Activated naive CD8-positive, alpha-beta T cell treated with anti-CD3 and anti-CD28 coated beads, Interleukin-2, amount 50 U/mL, for 24 hours (primary cell): ENCODE measurements around the gene CKS1B.

Source experiments
- ATAC-seq: fragments of 150-1000 bp; cut with Tn5 transposase; one replicate; pipeline ENCODE4 v1.10.0; 2021
- DNase-seq: peaks from one replicate; pipeline ENCODE4 v3.0.0; 2021
- H3K27ac Mint-ChIP-seq: one replicate; pipeline ENCODE4 v1.8.0; 2021; ENCODE audit warnings: mild to moderate bottlenecking, mixed read lengths
- H3K27me3 Mint-ChIP-seq: one replicate; pipeline ENCODE4 v1.8.0; 2021; ENCODE audit warnings: mixed read lengths
- H3K36me3 Mint-ChIP-seq: one replicate; pipeline ENCODE4 v1.8.0; 2021; ENCODE audit warnings: low read depth, mixed read lengths
- H3K4me1 Mint-ChIP-seq: one replicate; pipeline ENCODE4 v1.8.0; 2021; ENCODE audit warnings: mixed read lengths
- H3K4me3 Mint-ChIP-seq: one replicate; pipeline ENCODE4 v1.8.0; 2021; ENCODE audit warnings: mild to moderate bottlenecking, moderate library complexity, mixed read lengths
- H3K9me3 Mint-ChIP-seq: one replicate; pipeline ENCODE4 v1.8.0; 2021; ENCODE audit warnings: mixed read lengths

The CKS1B gene

DNA sequence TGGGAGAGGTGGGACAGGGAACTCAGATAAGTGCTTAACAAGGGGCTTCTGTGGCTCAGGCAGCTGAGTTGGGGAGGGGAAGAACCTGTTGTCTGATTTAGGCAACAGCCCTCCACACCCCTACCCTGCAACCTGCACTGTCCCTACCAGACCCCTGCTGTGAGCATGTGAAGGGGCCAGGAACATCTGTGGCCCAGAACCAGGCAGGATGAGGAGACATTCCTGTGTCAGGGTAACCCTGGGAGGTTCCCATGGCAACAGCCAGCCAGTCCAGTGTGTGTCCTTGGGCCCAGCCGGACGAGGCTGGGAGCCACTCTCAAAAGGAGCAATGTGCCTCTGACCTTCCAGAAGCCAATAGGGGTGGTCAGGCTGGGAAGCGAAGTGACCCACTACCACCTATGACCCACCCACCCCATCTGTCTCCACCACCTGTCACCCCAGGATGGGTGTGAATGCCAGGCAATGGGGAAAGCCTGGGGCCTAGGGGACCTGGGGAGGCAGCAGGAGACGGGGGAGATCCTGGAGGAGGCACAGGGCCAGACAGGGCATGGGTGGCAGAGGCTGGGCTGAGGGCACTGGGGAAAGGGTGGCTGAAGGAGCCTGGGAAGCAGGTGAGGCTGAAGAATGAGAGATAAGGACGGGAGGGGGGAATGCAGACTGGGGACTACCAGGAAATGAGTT, 33.0 kb upstream of the CKS1B start:
- ATAC-seq (no peak), DNase-seq (no peak)
- H3K4me1 Mint-ChIP-seq: peaks cover 72% of the 10 kb centered on the region
- no peaks in the 10 kb centered on the region for H3K9me3 Mint-ChIP-seq
- H3K27ac Mint-ChIP-seq: peak overlapping the region; percentile 87
- H3K27me3 Mint-ChIP-seq: no peaks in the 10 kb centered on the region
- peak overlapping the region; percentile 3 for H3K4me3 Mint-ChIP-seq
- H3K36me3 Mint-ChIP-seq: peaks cover under 1% of the 10 kb centered on the region

DNA sequence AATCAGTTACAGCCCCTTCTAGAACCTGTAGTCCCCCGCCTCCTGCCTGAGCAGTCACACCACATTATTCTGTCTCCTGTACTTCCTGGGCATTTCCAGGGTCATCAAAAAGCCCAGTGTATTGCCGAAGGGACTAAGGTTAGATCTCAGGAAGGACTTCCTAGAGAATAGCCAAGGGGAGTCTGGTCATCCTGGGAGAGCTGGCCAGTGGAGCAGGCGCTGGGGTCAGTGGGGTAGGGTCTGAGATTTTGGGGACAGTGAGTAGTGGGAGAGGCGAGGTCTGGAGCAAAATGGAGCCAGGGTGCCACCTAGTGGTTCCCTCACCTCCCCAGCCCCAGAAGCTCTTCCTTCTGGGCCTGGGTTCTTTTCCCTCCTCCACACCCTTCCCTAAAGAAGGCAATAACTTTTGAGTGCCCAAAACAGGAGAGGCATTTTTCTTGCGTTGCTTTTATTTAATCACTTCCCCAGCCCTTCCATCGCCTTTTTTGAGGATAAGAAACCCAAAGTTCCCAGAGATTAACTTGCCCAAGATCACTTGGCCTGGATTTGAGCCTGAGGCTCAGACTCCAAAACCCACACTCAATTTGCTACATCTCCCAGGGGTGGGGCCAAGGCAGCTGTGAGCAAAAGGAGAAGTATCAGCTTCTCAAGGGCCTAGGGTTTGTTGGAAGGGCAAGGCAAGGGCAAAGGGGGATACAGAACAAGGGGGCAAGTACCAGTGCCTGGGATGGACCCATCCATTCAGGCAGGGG, 30.7 kb upstream of the CKS1B start:
- no peak overlapping the region for H3K4me3 Mint-ChIP-seq
- H3K4me1 Mint-ChIP-seq: peaks cover 53% of the 10 kb centered on the region
- H3K36me3 Mint-ChIP-seq: no peaks in the 10 kb centered on the region
- ATAC-seq: no peak
- peak; percentile 64 for DNase-seq
- H3K27me3 Mint-ChIP-seq: no peaks in the 10 kb centered on the region
- H3K9me3 Mint-ChIP-seq: no peaks in the 10 kb centered on the region
- peak overlapping the region; percentile 21 for H3K27ac Mint-ChIP-seq

DNA sequence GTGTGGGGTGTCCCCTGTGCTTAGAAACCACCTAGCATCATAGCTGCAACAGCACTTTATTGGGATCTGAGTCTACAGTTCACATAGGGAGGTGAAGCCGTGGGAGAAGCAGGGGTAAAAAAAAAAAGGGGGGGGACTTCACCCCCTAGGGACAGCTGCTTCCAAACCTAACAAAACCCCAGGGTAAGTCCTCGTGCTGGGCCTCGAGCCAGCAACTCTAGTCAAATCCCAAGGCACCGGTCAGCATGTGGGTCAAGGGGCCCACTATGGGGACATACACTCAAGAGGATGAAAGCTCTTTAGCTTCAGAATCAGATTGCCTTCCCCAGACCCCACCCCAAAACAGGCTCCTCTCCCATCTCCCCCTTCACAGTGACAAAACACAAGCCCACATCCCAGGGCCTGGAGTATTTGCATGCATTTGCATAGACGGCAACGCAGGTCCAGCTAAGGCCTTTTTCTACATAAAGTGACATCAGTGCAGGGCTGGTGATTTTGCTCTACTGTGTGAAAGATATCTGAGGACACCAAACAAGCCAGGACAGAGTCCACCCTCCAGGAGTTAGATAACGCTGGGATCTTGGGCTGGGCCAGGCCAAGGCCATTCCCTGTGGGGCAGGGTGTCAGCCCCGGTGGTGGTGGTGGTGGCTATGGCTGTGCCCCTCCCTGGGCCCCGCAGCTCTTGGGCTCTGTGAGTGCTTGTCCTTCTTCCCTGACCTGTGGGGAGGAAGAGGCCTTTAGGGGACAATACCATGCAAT, 29.9 kb upstream of the CKS1B start:
- DNase-seq (no peak), ATAC-seq (no peak)
- no peak overlapping the region for H3K27ac Mint-ChIP-seq
- H3K4me3 Mint-ChIP-seq: no peak overlapping the region
- H3K27me3 Mint-ChIP-seq: no peaks in the 10 kb centered on the region
- H3K4me1 Mint-ChIP-seq: peaks cover 50% of the 10 kb centered on the region
- H3K9me3 Mint-ChIP-seq: no peaks in the 10 kb centered on the region
- H3K36me3 Mint-ChIP-seq: no peaks in the 10 kb centered on the region

DNA sequence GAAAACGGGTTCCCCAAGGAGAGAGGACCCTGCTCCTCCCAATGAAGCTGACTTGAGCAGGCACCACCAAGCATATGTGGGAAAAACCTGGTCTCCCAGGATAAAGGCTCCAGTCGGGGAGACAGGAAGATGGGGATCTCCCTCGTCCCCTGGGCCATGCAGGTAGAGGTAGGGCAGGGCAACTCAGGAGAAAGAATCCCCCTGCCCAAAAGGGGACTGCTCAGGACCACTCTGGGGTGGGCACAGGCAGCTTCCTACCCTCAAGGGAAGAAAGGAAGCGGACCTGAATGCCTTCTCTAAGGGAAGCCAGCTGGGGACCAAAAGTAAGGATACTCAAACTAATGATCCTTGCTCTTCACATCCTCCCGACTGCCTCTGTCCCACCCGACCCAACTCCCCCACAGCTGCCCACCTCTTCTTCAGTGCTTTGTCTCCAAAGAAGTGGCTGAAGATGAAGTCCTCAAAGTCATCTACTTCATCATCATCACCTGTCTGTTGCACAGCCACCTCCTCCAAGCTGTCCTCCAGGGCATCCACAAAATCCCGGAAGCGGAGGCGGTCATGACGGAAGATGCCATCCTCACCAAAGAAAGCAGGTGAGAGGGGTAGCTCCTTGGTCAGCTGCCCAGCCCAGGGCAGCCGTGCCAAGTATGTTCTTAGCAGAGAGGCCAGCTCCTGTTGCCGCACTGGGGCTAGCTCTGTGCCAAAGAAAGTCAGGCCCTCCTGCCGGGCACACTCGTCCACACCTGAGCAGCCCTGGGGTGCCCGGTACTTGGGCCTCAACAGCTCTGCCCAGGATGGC, 29.1 kb upstream of the CKS1B start:
- Mint-ChIP-seq H3K4me1 (peaks cover 45% of the 10 kb centered on the region), H3K36me3 (no peaks in the 10 kb centered on the region), H3K27ac (no peak overlapping the region), H3K4me3 (no peak overlapping the region), H3K9me3 (no peaks in the 10 kb centered on the region), H3K27me3 (no peaks in the 10 kb centered on the region)
- ATAC-seq (no peak), DNase-seq (no peak)

DNA sequence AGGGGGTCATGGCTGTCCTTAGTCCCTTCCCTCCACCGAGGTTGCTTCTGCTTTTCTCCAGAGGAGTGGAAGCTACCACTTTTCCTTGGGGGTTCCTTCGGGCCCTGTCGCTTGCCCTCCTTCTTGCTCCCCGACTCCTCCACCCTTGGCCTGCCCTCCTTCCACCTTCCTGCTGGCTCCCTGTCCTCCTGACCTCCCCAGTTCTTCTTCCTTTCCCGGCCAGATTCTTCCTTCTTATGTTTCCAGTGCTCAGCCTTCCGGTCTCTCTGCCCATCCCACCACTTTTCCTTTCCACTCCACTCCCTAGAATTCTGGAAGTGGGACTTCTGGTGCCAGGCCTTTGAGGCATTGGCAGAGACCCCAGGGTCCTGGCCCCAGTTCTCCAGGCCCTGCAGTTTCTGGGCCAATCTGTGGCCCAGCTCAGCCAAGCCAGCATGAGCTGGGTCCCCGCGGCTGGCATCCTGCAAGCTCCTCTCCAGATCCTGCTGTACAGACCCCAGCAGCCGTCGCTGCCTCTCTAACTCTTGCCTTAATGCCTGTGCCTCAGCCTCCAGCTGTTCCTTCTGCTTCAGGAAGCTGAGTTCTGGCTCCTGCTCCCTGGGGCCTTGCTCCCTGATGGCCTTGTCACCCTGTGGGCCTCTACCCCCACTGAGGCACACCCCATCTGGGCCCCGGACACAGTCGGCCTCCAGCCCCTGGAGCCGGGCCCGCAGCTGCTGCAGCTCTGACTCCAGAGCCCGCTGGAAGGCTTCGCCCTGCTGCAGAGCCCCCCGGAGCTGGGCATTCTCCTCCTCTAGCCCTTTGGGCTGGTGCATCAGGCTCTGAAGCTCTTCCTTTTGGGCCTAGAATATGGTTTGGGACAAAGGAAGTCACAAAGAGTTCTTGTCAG, 28.3 kb upstream of the CKS1B start:
- peaks cover 45% of the 10 kb centered on the region for H3K4me1 Mint-ChIP-seq
- no peak overlapping the region for H3K4me3 Mint-ChIP-seq
- ATAC-seq (no peak), DNase-seq (no peak)
- H3K27ac Mint-ChIP-seq: no peak overlapping the region
- no peaks in the 10 kb centered on the region for H3K9me3 Mint-ChIP-seq
- no peaks in the 10 kb centered on the region for H3K27me3 Mint-ChIP-seq
- H3K36me3 Mint-ChIP-seq: peaks cover 3% of the 10 kb centered on the region

DNA sequence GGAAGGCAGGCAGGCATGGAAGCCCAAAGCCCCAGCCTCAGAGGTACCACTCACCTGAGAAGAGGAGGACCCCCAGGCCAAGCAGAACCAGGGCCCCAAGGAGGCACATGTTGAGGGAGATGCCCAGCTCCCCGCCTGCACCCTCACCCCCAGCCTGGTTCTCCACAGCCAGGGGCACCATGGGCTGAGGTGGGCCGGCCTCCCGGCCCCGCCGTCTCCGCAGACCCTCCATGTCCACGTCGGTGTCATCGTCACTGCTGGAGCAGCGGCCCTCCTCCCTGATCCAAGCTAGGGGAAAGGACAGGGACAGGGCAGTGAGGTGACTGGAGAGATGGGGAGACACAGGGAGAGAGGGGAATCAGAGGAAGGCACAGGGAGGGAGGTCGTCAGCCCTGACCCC, 26.4 kb upstream of the CKS1B start:
- peaks cover 3% of the 10 kb centered on the region for H3K36me3 Mint-ChIP-seq
- no peak overlapping the region for H3K27ac Mint-ChIP-seq
- no peak for ATAC-seq
- peaks cover 45% of the 10 kb centered on the region for H3K4me1 Mint-ChIP-seq
- no peaks in the 10 kb centered on the region for H3K9me3 Mint-ChIP-seq
- DNase-seq: no peak
- no peak overlapping the region for H3K4me3 Mint-ChIP-seq
- H3K27me3 Mint-ChIP-seq: no peaks in the 10 kb centered on the region

DNA sequence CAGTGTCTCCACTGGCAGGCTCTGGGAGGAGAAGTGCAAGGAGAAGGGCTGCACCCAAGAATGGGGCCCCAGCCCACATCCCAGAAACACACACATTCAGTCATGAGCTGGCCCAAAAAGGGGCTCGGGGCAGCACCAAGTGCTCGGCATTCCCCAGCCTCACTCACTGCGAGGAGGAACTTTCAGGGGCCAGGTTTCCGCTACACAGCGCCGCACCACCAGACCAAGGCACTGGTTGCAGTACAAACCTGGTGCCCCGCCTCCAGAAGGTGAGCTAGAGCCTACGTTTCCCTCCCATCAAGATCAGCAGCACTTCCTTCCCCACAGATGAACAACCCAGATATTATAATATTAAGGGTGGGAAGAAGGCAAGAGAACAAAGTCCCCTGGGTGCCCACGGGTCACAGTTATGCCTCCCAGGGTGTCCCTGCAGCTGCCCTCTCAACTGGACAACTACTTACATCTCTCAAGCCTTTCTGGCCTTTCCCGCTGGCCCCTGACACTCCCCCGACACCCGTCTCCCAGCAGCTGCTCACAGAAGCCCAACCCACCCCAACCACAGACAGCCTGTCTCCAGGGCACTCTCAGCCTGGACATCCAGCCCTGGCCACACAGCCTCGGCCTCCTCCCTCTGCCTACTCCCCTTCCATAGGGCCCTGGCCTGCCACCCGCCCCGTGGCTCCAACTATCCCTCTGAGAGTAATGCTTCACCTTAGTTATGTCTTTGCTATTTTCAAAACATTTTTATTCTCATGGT, 22.4 kb upstream of the CKS1B start:
- Mint-ChIP-seq H3K9me3 (no peaks in the 10 kb centered on the region), H3K4me1 (peaks cover 72% of the 10 kb centered on the region), H3K27me3 (no peaks in the 10 kb centered on the region), H3K27ac (peak overlapping the region; percentile 93), H3K36me3 (peaks cover 3% of the 10 kb centered on the region), H3K4me3 (peak overlapping the region; percentile 73)
- DNase-seq (peak; percentile 68), ATAC-seq (peak; percentile 44)

DNA sequence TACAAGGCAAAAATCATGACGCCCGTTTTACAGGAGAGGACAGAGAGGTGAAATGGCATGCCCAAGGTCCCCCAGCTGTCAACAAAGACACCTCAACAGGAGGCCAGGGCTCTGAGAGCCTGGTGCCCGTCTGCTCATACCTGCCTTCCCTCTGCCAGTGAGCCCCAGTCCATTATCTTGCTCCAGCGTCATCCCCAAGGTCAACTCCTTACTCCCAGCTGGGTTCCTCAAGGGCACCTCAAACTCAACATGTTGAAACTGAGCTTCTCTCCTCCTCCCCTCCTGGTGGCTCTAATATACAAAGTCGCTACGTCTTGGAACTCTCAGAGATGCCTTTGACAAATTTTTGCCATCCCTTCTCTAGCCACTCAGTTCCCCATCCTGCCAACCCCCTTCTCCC, 21.8 kb upstream of the CKS1B start:
- Mint-ChIP-seq H3K36me3 (peaks cover 3% of the 10 kb centered on the region), H3K4me1 (peaks cover 72% of the 10 kb centered on the region), H3K4me3 (peak overlapping the region; percentile 73), H3K27ac (peak overlapping the region; percentile 93), H3K9me3 (no peaks in the 10 kb centered on the region), H3K27me3 (no peaks in the 10 kb centered on the region)
- no peak for DNase-seq
- ATAC-seq: no peak

DNA sequence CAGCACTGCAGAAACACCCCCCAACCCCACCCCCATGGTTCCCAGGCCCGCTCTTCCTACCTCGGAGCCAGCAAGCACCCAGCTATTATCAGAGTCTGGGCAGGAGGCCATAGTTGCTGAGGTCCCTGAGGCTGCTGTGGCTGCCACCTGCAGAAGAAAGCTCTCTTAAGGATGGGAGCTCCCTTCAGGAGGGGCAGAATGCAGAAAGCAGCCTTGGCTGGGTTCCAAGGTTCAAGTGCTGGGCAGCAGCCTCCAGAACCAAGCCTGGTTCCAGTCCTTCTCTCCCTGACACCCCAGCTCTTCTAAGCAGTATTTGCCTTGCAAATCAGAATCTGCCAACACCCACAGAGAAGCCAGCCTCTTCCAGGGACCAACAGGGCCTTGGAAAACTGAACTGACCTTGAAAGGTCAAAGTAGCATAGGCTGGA, 20.9 kb upstream of the CKS1B start:
- Mint-ChIP-seq H3K36me3 (peaks cover 3% of the 10 kb centered on the region), H3K27ac (peak overlapping the region; percentile 94), H3K4me1 (peaks cover 74% of the 10 kb centered on the region), H3K4me3 (peak overlapping the region; percentile 90), H3K27me3 (no peaks in the 10 kb centered on the region), H3K9me3 (no peaks in the 10 kb centered on the region)
- DNase-seq (no peak), ATAC-seq (no peak)

DNA sequence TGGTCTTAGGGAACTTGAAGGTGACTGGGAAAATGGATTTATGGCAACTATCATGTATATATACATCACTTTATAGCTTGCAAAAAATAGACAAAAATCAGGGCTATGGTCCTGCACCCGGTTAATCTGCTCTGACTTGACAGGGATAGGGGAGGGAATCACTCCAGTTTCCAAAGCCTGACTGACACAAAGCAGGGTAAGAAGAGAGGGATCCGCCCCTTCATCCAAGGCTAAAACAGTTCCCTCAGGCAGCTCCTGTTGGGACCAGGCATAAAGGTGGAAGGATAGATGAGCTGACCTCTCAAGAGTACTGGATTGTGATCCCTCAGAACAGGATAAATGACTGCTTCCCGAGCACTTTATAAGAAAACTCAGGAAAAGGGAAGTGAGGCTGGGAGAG, 19.9 kb upstream of the CKS1B start:
- Mint-ChIP-seq H3K36me3 (peaks cover 3% of the 10 kb centered on the region), H3K4me3 (peak overlapping the region; percentile 90), H3K27ac (peak overlapping the region; percentile 94), H3K4me1 (peaks cover 71% of the 10 kb centered on the region), H3K9me3 (no peaks in the 10 kb centered on the region), H3K27me3 (no peaks in the 10 kb centered on the region)
- DNase-seq (no peak), ATAC-seq (no peak)

DNA sequence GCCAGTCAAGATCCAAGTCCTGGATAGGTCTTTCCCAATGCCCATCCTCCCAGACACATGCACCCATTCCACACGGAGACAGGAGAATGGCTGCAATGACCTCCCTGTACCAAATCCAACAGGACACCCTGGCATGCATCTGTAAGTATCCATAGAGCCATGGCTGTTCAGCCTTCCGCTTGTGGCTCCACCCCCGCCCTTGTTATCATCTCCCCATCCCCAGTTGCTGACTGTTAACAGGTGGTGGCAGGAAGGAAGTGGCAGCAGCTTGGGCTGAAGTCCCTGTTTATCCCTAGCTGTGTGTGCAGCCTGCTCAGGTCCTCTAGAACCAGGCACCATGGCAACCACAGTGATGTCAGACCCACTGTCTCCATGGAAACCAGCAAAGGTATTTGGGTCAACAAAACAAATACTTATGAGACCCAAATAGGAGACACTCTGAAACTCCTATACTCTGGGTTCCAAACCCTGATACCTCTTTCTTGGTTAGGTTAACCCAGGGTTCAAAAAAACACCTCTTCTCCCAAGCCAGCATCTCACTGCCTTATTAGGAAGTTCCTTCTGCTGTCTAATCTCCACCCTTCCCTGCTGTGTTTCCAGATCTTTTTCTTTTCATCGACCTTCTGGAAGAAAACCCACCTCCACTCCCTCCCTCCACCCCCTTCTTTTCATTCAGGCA, 19.3 kb upstream of the CKS1B start:
- peak; percentile 75 for DNase-seq
- peaks cover 74% of the 10 kb centered on the region for H3K4me1 Mint-ChIP-seq
- peaks cover 5% of the 10 kb centered on the region for H3K36me3 Mint-ChIP-seq
- no peaks in the 10 kb centered on the region for H3K27me3 Mint-ChIP-seq
- ATAC-seq: peak; percentile 89
- peak overlapping the region; percentile 94 for H3K27ac Mint-ChIP-seq
- no peaks in the 10 kb centered on the region for H3K9me3 Mint-ChIP-seq
- peak overlapping the region; percentile 90 for H3K4me3 Mint-ChIP-seq

DNA sequence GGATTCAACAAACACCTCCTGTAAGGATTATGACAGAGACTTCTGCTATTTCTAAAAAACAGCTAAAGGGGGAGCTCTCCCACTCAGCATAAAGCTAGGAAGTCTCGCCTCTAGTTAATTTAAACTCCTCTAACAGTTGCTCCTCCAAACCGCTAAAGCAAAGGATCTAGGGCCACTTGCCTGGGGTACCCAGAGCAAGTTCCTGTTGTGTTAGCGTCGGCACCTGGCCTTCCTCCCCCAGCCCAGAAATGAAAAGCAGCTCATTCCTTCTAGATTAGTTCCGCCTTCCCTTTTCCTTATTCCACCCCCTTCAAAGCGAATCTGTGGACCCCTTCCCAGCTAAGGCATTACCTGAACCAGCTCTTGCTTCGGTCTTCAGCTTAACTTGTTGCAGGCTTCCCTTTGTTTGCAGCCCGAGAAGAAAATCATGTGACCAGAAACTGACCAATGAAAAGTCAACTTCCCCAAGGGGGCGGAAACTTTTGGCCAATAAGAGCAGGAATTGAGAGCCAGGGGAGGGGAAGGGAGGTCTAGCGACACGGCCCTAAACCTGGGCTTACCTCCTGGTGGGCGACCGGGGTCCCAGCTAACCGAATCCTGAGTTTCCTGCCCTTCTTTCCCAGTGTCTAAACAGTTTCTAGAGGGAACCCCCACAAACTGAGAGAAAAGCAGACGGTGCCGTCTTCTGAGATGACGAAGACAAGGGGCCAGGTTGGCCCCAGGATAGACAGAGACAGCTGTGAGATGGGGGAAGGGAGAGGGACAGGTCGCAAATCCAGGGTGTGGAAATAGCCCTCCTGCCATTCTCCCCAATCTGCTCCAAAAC, 18.6 kb upstream of the CKS1B start, which contains the start of gene PBXIP1:
Gene PBXIP1 (minus strand): TSS at position 382 of the 826 bp plus-strand sequence. CDS start 2,378 bp downstream, outside the sequence.
- Mint-ChIP-seq H3K27ac (peak within 1 kb of the TSS; percentile 94), H3K9me3 (no peaks in the 10 kb centered on the region), H3K4me1 (peaks cover 75% of the 10 kb centered on the region), H3K27me3 (no peaks in the 10 kb centered on the region), H3K4me3 (peak within 1 kb of the TSS; percentile 90), H3K36me3 (peaks cover 5% of the 10 kb centered on the region)
- peak; percentile 72 for DNase-seq
- peak; percentile 47 for ATAC-seq
